ENCODE measurements around the gene TNFAIP6. TPM values are rescaled to one million over a fixed set of nuclear protein-coding genes. Genes with fewer than 3 reads are reported as not detected.

TNFAIP6 gene
- total RNA-seq, 1 donor from 2014 or later, result not detected

DNA sequence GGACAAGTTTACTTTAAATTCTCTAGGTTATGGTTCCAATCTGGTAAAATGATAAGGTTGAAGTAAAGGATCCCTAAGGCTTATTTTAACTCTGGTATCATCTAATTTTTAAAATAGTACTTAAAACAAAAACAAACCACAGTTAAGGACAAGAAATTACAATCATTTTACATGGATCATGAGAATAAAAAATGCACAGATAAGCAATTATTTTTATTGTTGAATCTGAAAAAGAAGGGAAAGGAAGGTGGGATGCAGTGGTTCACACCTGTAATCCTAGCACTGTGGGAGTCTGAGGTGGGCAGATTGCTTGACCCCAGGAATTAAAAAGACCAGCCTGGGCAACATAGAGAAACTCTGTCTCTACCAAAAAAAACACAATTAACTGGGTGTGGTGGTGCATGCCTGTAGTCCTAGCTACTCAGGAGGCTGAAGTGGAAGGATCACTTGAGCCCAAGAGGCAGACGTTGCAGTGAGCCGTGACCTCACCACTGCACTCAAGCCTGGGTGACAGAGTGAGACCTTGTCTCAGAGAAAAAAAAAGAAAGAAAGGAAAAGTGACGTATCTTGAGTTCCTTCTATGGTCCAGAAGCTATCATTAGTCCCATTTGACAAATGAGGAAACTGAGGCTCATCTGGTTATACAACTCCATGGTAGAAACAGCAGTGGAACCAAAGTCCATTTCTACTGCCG lies 2.5 kb downstream of the TNFAIP6 start:
- DNase-seq (ENCODE audit: low read depth in 2 of 2), result no peak

DNA sequence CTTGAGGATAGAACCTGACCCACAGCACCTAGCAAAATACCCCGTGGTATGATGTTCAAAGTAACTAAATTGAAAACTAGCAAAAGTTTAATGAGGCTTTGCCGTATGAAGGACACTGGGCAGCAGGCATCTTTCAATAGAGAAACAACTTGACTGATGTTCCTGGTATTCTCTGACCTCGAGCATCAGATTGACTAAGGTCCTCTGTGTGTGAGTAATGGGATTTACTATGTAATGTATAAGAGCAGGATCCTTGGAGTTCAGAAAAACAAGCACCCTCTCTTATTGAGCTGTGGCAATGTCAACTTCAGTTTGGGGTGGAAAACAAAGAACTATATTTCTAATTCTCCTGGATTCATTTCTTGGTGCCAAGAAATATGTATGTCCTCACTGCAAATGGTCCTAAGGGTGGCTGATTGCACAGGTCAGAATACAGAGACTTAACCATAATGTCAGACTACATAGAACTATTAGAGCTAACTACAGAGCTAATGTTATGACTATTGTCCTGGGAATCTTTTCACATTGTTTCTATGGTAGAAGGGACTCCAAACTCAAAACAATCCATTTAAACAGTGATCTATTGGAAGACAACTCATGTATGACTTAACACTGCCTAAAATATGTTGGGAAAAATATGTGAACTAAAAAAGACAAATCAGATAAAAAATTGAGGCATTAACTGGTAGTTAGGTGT lies 4.4 kb downstream of the TNFAIP6 start:
- no peak for DNase-seq (ENCODE audit: low read depth in 2 of 2)

DNA sequence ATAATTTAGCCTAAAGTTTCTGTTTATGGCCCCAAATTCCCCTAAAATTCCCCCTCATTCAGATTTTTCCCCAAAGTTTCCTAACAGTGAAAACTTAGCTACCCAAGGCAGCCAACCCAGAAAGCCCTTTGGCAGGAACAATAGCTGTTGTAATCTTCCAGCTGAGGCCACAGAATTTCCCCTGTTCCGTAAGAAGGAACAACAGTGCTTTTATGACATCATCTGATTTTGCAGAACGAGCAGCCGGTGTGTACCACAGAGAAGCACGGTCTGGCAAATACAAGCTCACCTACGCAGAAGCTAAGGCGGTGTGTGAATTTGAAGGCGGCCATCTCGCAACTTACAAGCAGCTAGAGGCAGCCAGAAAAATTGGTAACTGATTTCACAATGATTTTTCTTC lies 6.3 kb downstream of the TNFAIP6 start:
- DNase-seq (ENCODE audit: low read depth in 2 of 2), result peak in 1 of 2 donors; percentile 14

DNA sequence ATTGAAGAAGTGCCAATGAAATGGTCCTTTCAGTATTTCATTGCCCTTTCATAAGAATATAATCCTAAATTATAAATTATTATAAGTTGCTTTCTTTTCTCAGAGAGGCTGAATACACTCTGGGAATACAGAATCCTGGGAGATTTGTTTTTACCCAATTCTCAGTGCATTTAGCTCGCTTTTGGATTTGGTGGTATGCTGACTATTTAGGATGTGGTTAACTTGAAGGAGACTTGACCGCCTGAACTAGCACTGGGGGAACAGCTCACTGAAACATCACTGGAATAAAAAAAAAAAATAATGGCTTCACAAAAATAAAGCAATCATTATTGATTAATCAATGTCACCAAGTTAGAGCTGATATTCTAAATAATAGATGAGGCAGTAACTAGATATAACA lies 10.2 kb downstream of the TNFAIP6 start:
- DNase-seq (ENCODE audit: low read depth in 2 of 2), result no peak

DNA sequence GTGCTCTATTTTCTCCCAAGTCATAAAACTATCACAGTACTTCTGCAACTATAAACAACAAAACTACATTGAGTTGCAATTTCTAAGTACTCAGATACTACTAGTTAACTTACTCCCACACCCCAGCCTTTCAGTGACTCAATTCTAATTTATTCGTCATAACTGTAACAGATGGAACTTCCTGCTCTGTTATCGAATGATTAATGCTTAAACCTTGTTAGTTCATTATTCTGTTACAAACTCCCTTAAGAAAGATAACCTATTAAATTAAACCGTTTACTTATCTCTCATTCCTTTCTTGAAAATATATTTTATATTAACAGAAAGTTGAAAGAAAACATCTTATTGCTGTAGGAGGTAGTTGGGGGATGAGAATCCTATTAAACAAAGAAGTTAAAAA lies 17.0 kb downstream of the TNFAIP6 start:
- peak in 1 of 2 donors; percentile 11 for DNase-seq (ENCODE audit: low read depth in 2 of 2)

DNA sequence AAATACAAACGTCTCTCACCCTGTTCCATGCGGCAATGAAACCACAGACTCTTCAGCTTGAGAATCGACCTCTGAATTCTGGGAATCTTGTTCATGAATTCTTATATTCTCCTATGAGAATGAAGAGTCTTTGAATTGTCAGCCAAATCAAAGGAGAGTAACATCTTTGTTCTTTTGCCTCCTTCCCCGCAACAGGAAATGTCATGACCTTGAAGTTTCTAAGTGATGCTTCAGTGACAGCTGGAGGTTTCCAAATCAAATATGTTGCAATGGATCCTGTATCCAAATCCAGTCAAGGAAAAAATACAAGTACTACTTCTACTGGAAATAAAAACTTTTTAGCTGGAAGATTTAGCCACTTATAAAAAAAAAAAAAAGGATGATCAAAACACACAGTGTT lies 21.8 kb downstream of the TNFAIP6 start:
- no peak for DNase-seq (ENCODE audit: low read depth in 2 of 2)

DNA sequence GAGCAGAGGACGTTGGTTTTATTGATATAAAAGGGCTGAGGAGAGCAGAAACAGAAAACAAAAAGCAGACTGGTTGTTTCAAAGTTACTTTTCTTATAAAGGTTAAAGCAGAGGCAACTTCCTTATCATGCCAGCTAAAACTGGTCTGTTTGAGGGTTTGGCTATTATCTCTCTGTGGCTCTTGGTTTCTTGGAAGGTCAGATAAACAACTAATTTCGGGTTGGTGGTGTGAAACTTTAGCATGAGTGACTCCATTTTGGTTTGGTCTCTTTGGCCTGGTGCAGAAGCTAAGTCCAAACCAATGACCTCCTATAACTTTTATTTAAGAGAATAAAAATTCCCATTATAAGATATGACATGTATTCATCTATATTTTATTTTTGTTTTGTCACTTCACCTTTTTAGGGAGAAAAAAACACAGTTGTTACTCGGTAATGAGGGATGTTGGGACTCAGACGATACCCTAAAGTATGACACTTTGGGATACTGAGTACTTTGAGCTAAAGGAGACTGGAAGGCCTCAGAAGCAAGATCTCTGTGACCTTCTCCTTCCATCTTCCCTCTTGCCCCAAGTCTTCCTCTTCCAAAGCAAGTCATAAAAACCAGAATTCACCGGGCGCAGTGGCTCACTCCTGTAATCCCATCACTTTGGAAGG lies 23.3 kb downstream of the TNFAIP6 start:
- DNase-seq (ENCODE audit: low read depth in 2 of 2), result no peak

DNA sequence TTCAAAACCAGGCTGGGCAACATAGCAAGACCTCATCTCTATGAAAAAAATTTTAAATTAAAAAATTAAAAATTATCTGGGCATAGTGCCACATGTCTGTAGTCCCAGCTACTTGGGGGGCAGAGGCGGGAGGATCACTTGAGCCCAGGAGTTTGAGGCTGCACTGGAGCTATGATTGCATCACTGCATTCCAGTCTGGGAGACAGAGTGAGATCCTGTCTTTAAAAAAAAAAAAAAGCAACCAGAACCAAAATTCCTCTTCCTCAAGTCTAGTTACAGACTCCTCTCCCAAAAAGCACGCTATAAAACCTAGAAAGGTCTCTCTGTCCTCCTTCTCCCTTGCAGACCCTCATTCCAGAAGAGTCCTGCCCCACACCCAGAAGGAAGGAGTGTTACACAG lies 23.9 kb downstream of the TNFAIP6 start:
- DNase-seq (ENCODE audit: low read depth in 2 of 2), result no peak

DNA sequence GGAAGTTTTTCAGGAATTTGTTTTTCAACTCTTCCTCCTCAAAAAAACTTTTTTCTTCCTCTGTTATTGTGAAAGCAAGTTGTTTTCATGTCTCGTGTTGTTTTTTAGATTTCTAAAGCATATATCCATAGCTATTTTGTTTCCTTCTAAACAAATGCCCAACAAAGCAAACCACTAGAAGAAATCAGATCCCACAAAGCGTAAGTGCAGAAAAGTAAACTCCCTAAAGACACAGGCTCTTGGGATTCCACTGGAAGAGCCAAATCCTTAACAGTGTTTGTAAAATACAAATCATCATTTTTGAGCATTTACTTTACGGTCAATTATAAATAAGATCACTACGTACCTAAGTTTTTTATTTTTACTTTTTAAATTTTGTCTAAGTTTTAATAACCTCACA lies 30.6 kb downstream of the TNFAIP6 start:
- no peak for DNase-seq (ENCODE audit: low read depth in 2 of 2)

DNA sequence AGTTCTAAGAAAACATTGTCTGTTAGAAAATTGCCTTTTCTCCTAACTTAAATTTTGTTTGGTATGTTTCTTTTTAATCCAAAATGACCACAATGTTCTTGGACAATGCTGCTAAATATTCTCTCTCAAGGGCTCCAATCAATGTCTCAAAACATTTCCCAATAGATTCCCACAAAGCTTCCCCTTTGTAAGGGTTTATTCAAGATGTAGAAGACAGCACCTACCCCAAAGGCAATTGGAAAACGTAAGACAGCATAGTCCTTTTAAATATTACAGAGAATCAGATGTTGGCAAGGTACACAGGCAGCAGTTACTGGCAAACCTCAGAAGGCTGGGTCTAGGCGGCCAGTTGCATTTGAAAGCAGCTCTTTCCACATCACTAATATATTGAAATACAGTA lies 34.0 kb downstream of the TNFAIP6 start:
- DNase-seq (ENCODE audit: low read depth in 2 of 2), result no peak

DNA sequence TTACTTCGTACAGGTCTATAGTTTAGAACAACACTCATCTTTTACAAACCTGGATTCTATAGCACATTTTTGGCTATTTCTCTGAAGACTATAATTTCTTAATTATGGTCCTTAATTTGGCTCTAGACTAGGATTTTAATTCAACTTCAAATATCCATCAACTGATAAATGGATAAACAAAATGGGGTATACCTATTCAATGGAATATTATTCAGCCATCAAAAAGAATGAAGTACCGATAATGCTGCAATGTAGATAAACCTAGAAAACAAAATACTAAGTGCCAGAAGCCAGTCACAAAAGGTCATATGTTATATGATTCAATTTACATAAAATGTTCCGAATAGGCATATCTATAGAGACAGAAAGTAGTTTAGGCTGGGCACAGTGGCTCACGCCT lies 37.1 kb downstream of the TNFAIP6 start:
- DNase-seq (ENCODE audit: low read depth in 2 of 2), result no peak

DNA sequence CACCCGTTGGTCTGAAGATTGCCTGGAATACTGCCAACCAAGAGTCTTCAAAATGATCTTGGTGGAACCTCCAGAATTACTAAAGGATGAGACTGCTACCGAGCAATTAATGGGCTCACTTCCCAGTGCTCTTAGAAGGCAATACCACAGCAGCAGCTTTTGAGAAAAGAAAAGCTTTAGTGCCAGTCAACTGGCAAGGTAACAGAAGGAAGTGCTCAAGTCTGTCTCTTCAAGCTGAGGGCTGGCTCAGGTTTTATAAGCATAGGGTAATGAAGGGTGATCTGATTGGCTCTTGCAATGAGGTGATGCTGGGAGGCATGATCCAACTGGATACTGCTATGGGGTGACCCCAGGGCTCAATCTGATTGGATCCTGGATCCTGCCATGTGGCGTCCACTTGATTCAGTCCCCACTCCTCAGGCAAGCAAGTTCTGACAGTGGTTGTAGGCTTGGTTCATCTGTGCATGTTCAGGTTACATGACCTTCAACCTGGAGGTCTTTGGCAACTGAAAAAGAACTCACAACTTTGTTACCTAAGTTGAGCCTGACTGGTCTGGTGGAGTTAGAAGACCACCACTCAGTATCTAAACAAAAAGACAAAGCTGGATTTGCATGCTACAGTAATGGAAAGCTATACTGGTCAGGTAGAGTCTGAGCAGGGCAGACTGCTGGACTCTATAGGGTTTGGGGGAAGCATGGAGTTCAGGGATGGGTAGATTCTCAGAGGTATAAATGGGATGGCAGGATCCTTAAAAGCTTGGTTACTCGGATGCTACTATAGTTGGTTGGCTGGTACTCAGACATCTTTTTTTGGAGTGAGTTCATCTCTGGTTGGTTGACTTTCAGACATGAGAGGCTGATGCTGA lies 38.4 kb downstream of the TNFAIP6 start:
- DNase-seq (ENCODE audit: low read depth in 2 of 2), result no peak

DNA sequence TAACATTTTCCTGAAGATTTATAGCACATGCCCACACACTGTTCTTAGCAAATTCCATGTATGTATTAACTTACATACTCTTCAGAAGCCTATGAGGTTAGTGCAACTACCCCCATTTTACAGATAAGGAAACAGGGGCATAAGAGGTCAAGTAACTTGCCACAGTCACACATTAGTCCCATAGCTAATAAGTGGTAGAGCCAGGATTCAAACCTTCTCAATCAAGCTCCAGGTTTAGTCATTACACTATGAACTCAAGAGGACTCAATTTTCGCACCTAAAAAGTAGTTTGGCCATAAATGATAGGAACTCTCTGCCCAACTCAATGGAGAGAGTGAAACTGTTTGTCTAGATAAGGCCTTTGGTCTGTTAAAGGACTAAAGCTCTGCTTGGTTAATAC lies 42.6 kb downstream of the TNFAIP6 start:
- DNase-seq (ENCODE audit: low read depth in 2 of 2), result no peak

DNA sequence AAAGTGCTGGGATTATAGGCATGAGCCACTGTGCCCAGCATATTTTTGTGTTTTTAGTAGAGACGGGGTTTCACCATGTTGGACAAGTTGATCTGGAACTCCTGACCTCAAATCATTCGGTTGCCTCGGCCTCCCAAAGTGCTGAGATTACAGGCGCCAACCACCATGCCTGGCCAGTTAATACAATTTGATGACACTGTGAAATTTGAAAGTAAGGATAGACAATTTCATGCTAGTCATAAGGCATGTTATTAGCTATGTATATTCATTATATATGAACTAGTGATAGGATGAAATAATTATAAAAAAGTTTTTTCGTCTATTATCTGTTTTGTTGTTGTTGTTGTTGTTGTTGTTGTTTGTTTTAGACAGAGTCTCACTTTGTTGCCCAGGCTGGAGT lies 43.8 kb downstream of the TNFAIP6 start:
- DNase-seq (ENCODE audit: low read depth in 2 of 2), result no peak

DNA sequence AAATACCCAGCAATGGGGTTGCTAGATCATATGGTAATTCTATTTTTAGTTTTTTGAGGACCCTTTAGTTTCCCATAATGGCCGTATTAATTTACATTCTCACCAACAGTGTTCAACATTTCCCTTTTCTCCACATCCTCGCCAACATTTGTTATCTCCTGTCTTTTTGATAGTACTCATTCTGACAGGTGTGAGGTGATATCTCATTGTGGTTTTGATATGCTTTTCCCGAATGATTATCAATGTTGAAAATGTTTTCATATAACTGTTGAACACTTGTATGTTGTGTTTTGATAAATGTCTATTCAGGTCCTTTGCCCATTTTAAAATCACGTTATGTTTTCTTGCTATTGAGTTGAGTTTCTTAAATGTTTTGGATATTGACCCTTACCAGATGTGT lies 46.5 kb downstream of the TNFAIP6 start:
- DNase-seq (ENCODE audit: low read depth in 2 of 2), result no peak

DNA sequence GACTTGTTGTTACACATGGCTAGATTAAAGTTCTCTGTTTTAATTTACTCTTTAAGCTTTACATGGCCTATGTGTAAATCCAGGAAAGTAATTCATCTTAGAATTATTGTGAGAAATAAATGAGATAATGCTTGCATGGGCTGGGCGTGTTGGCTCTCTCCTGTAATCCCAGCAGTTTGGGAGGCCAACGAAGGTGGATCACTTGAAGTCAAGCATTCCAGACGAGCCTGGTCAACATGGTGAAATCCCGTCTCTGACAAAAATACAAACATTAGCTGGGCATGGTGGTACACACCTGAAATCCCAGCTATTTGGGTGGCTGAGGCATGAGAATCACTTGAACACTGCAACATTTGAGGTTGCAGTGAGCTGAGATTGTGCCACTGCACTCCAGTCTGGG lies 48.0 kb downstream of the TNFAIP6 start:
- DNase-seq (ENCODE audit: low read depth in 2 of 2), result no peak

DNA sequence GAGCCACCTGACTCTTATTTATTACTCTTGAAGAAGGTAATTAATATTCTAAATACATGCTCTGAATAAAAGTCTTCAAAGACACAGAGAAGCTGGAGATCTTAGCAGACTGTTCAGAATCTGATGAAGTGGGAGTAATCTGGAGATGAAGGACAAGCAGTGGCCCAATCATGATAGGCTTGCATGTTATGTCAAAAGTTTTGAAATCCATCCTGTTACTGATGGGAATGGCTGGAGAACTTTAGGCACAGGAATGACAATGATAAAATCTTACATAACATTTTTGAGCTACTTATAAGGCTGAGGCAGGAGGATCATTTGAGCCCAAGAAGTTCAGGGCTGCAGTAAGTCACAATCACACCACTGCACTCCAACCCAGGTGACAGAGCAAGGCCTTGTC lies 49.9 kb downstream of the TNFAIP6 start:
- no peak for DNase-seq (ENCODE audit: low read depth in 2 of 2)

DNA sequence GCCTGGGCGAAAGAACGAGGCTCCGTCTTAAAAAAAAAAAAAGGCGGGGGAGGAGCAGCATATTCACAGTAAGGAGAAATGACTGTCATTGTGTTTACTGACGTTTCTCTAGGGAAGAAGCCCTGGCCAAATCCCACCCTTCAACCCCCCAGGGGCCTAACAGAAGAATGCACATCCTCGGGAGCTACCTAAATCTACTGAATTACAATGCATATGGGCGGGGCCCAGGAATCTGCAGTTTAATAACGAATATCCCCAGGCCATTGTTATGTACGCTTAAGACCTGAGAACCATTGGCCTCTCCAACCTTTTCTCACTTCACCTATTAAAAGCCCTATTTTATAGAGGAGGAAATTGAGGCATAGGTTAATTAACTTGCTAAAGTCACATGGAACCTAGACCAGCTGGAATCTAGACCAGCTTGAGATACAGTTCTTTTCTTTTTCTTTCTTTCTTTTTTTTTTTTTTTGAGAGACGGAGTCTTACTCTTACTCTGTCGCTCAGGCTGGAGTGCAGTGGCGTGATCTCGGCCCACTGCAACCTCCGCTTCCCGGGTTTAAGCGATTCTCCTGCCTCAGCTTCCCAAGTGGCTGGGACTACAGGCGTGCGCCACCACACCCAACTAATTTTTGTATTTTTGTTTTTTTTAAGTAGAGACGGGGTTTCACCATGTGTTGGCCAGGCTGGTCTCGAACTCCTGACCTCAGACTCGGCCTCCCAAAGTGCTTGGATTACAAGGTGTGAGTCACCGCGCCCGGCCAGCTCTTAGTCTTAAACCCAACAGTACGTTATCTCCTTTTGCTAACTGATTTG lies 51.6 kb downstream of the TNFAIP6 start:
- DNase-seq (ENCODE audit: low read depth in 2 of 2), result no peak

DNA sequence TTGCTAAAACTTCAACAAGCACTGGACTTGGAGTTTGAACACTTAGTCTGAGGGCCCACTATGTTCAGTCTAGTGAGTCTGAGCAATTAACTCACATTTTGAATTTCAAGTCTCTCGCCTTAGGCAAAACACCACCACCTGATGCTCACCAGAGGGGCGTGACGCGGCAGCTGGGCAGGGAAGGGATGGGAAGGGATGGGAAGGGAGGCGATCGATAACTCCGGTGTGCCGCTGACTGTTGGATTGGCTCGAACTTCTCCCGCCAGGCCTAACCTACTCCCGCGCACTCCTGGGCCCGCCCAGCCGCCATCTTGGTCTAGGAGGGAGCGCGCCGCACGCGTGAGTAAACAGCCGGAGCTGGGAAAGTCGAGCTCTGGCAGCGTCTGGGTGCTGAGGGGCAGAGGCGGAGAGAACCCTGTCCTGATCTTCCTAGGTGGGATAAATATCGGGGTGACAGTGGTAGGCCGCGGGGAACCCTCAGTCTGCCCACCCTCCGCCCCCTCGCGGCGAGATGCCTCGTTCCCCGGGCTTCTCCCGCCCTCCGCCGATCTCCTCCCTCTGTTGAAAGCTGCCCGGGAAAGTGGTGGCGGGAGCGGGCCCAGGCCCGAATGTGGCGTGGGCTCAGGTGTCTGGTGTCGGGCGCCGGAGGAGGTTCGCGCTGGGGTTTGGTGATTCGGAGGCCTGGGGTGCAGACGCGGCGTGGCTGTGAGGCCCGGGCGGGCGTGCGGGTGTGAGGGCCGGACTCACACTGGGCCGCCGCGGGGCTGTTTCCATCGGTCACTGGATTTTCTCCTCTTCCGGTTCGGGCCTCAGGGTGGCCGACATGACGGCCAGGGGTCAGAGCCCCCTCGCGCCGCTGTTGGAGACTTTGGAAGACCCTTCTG lies 52.5 kb downstream of the TNFAIP6 start, which contains the start of gene RIF1:
TSS of gene RIF1 (plus strand) at position 302 of the 884 bp plus-strand sequence. CDS start at position 824, 522 bp downstream.
- DNase-seq (ENCODE audit: low read depth in 2 of 2), result peak; percentile 80 to 91

DNA sequence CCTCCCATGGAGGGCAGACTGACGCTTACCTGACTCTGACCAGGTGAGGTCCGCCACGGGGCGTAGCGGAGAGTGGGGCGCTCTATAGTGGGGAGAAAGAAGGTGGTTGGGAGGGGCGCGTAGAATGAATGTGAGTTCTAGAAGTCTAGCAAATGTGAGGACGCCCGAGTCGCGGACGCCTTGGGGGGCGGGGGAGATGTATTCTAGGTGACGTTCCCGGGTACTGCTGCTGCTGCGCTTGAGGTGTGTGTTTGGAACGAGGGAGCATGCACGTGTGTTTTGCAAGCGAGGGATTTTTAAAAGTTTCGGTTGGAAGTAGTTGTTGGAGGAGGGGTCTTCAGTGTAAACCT lies 53.1 kb downstream of the TNFAIP6 start:
- DNase-seq (ENCODE audit: low read depth in 2 of 2), result peak; percentile 3 to 30
